Adrenal gland (tissue), 12 donors: Measurements from ENCODE around the gene SLC45A3. TPM values are rescaled to one million over a fixed set of nuclear protein-coding genes. Genes with fewer than 3 reads are reported as not detected.

ENCODE experiments used
- DNase-seq, 7 donors: peaks; one replicate each; pipeline ENCODE4 v3.0.0-alpha.2; 2019 to 2020
- H3K27ac ChIP-seq, 5 donors: fragments of 200-600 bp; sonication (generic) in 4 of 5; 1 replicate in 3 of 5; 2 replicates in 2 of 5; pipeline versions ENCODE4 v1.5.1 to v1.8.0; 2016 to 2020; ENCODE audit warnings: mild to moderate bottlenecking in 1 of 5
- H3K27me3 ChIP-seq: fragments of 200-600 bp; 2 replicates; pipeline ENCODE4 v1.8.0; 2021
- H3K36me3 ChIP-seq, 2 donors: fragments of 200-600 bp; replicated peaks in 1 of 2; 1 replicate in 1 of 2; 2 replicates in 1 of 2; pipeline versions ENCODE4 v1.5.1 to v1.8.0; 2018 to 2022
- H3K4me1 ChIP-seq, 2 donors: fragments of 200-600 bp; replicated peaks in 1 of 2; 1 replicate in 1 of 2; 2 replicates in 1 of 2; pipeline versions ENCODE4 v1.5.1 to v1.8.0; 2018 to 2021
- H3K4me3 ChIP-seq, 4 donors: fragments of 200-600 bp; sonication (generic) in 3 of 4; one replicate each; pipeline ENCODE4 v1.5.1; 2016 to 2018
- H3K9me3 ChIP-seq, 3 donors: fragments of 200-600 bp; sonication (generic) in 1 of 3; replicated peaks in 1 of 3; 1 replicate in 2 of 3; 2 replicates in 1 of 3; pipeline versions ENCODE4 v1.5.1 to v1.8.0; 2016 to 2021
- POLR2A ChIP-seq, 2 donors: fragments of 450-650 bp; IDR thresholded peaks; one replicate each; pipeline ENCODE4 v1.6.1; 2017; ENCODE audit warnings: antibody characterized with exemption in 2 of 2, mild to moderate bottlenecking in 2 of 2, moderate library complexity in 1 of 2
- WGBS, 4 donors: extraction: QIAGEN DNeasy Blood & Tissue Kit in 2 of 4; methylation state at CpG; one replicate each; pipeline versions ENCODE4 v1.1.5 to v1.1.7; 2013 to 2017; 5-methylcytosine and 5-hydroxymethylcytosine counted together
- intact Hi-C, 2 donors: fragments of 100-400 bp; cut with DNase I; formaldehyde crosslinking; loops; one replicate each; pipeline versions ENCODE4 v1.14.1 to v1.15.0; 2022 to 2023
- polyA plus RNA-seq, 3 donors: library from polyadenylated mRNA; stranded (reverse); fragments of 200-250 nt in 2 of 3; fragments of 350-450 nt in 1 of 3; fragmentation: Illumina TruSeq in 1 of 3; extraction: RNeasy Lipid Tissue Mini Kit (QIAGEN cat#74804) in 1 of 3; gene quantifications; one replicate each; pipeline ENCODE4 v1.2.3, GENCODE V29; 2013 to 2014
- total RNA-seq, 9 donors: library from RNA; depleted of rRNA in 4 of 9; stranded (reverse); fragments of >200 nt in 4 of 9; fragments of 120-200 nt in 1 of 9; fragmentation: NEBNext Ultra II Directional in 1 of 9; extraction: Animal tissue kit (Norgen Biotek cat#: 25700) in 1 of 9; gene quantifications; one replicate each; pipeline versions ENCODE4 v1.1.0 to v1.2.4, GENCODE V29; 2013 to 2023
- TF ChIP-seq, protein P1 (sequence below), 6 experiments: fragments of 450-650 bp in 4 of 6; fragments of 200-600 bp in 2 of 6; sonication (generic) in 1 of 6; IDR thresholded peaks; 1 replicate in 5 of 6; 2 replicates in 1 of 6; pipeline versions ENCODE4 v1.5.1 to v1.8.0; 2016 to 2021; ENCODE audit warnings: antibody characterized with exemption in 6 of 6, mild to moderate bottlenecking in 2 of 6, moderate library complexity in 1 of 6
- donor health status: healthy with polysubstance abuse.
- donor health status: Bipolar disorder and iron deficiency.
- donor health status: DM: yes; HTN: yes; CAD: no.
- donor health status: DM: no; HTN: no; CAD: no.
- donor health status: DM: no; HTN: no; CAD: no.
- donor health status: DM: yes; HTN: yes; CAD: no.

SLC45A3 gene
- total and polyA plus RNA-seq, 12 donors, result 4.7 to 27.9 (median 8.9) TPM

DNA sequence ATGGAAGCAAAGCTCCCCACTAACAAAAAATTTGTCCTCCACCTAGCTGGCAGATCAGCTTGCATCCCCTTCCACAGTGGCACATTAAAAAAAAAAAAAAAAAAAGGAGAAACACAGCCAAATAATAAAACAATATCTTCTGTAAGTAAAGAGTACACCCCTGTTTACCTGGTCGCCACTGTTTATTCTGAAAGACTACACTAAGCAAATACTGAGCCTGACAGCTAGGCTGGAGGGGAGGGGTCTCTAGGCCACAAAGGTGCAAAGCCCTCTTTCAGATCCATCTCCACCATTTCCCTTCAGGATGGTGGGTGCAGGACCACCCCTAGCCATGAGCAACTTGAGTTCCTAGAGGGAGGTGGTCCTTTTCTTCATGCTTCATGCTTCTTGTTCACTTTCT, 22.8 kb upstream of the SLC45A3 start:
- Histone ChIP-seq H3K4me1 (peaks cover 0 to 24% of the 10 kb centered on the region in 2 donors), H3K4me3 (no peak overlapping the region), H3K36me3 (no peaks in the 10 kb centered on the region), H3K9me3 (no peaks in the 10 kb centered on the region), H3K27ac (no peak overlapping the region), H3K27me3 (no peaks in the 10 kb centered on the region)
- intact Hi-C loops, result no loop called here
- DNase-seq, result no peak
- TF ChIP-seq, protein P1, sequence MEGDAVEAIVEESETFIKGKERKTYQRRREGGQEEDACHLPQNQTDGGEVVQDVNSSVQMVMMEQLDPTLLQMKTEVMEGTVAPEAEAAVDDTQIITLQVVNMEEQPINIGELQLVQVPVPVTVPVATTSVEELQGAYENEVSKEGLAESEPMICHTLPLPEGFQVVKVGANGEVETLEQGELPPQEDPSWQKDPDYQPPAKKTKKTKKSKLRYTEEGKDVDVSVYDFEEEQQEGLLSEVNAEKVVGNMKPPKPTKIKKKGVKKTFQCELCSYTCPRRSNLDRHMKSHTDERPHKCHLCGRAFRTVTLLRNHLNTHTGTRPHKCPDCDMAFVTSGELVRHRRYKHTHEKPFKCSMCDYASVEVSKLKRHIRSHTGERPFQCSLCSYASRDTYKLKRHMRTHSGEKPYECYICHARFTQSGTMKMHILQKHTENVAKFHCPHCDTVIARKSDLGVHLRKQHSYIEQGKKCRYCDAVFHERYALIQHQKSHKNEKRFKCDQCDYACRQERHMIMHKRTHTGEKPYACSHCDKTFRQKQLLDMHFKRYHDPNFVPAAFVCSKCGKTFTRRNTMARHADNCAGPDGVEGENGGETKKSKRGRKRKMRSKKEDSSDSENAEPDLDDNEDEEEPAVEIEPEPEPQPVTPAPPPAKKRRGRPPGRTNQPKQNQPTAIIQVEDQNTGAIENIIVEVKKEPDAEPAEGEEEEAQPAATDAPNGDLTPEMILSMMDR (IDR thresholded peaks at IDR 0.05), result no peak
- TF ChIP-seq POLR2A (IDR thresholded peaks at IDR 0.05), result no peak
- 86 to 95% (median 92%) methylated on average over 1 of the region's 1 CpG for WGBS, 4 donors

- H3K27me3 ChIP-seq, result no peaks in the 10 kb centered on the region
- peaks cover 0 to 24% of the 10 kb centered on the region in 2 donors for H3K4me1 ChIP-seq
- no peak for DNase-seq
- intact Hi-C loops, result no loop called here
- no peaks in the 10 kb centered on the region for H3K36me3 ChIP-seq
- TF ChIP-seq, protein P1 (IDR thresholded peaks at IDR 0.05), result no peak
- no peak overlapping the region for H3K27ac ChIP-seq
- WGBS, 4 donors, result 92 to 96% (median 95%) methylated on average over 4 of the region's 4 CpGs
- no peak overlapping the region for H3K4me3 ChIP-seq
- no peaks in the 10 kb centered on the region for H3K9me3 ChIP-seq
These were observed 21.6 kb upstream of the SLC45A3 start for GRCh38 chr1:205701891-205702290.

DNA sequence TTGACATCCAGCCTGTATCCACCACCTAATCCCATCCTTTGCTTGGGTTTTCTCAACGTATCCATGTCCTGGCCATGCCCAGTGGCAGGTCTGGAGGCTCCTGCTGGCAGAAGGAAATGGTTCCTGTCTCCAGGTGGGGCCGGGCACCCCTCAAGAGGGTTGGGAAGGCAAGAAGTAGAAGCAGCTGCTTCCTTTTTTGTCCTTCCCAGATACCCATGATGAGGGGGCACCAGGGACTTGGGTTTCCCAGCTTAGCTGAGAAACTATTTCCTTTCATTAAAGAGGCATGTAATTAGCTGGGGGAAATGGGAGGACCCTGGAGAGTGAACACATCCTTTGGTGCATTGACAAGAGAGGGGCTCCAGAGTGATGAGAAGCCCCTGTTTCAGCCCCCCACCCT, 21.1 kb upstream of the SLC45A3 start:
- TF ChIP-seq, protein P1 (IDR thresholded peaks at IDR 0.05), result no peak
- TF ChIP-seq POLR2A (IDR thresholded peaks at IDR 0.05), result no peak
- no peaks in the 10 kb centered on the region for H3K9me3 ChIP-seq
- intact Hi-C loops, result no loop called here

DNA sequence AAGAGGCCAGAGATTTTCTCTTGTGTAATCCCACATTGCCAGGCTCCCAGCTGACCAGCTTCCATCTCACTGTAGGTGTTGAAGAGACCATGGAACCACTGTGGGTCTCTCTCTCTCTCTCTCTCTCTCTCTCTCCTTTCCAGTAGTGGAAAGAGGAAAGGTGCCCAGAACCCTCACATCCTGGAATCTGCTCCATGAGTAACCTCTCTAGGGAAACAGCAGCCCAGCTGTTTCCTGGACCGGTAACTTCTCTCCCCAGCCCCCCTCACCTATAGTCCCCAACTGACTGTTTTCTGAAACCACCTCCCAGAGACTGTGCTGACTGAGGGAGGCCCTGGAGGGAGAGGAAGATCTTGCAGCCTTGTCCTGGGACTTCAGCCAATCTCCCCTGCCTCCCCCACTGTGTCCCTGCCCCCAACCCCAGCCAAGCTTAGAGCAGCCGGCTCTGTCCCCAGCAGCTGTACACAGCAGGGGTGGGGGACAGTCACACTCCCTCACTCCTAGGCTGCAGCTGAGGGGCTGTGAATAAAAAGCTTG, 20.6 kb upstream of the SLC45A3 start:
- Histone ChIP-seq H3K4me1 (peaks cover 0 to 19% of the 10 kb centered on the region in 2 donors), H3K4me3 (no peak overlapping the region), H3K36me3 (no peaks in the 10 kb centered on the region), H3K27me3 (no peaks in the 10 kb centered on the region), H3K27ac (no peak overlapping the region), H3K9me3 (no peaks in the 10 kb centered on the region)
- TF ChIP-seq POLR2A (IDR thresholded peaks at IDR 0.05), result no peak
- TF ChIP-seq, protein P1 (IDR thresholded peaks at IDR 0.05), result no peak
- intact Hi-C loops, result no loop called here
- peak in 2 of 7 donors; percentile 6 to 14 for DNase-seq
- 36 to 49% (median 45%) methylated on average over 1 to 2 of the region's 2 CpGs for WGBS, 4 donors

More for the DNA sequence above, 21.1 kb upstream of the SLC45A3 start:
- DNase-seq, result no peak
- Histone ChIP-seq H3K36me3 (no peaks in the 10 kb centered on the region), H3K27ac (no peak overlapping the region), H3K4me1 (peaks cover 0 to 21% of the 10 kb centered on the region in 2 donors), H3K27me3 (no peaks in the 10 kb centered on the region), H3K4me3 (no peak overlapping the region)
- WGBS, 4 donors, result 57 to 76% (median 71%) methylated on average over 2 of the region's 2 CpGs; no CpG with 5 or more reads in 1 of the 4 donors
